OCI-LY3 (cell line): ENCODE measurements around the gene NUP93.

ENCODE experiments used
- EZH2phosphoT487 ChIP-seq: fragments of 200-600 bp; shearing (Covaris generic); IDR thresholded peaks from 2 replicates; pipeline ENCODE4 v1.6.1; 2018; ENCODE audit warnings: antibody characterized with exemption, mixed run types, low read depth
- TF ChIP-seq, protein P1 (sequence below): fragments of 200-600, 300-600 bp; sonication (generic); IDR thresholded peaks from 2 replicates; pipeline ENCODE4 v1.5.1; 2014; ENCODE audit warnings: antibody characterized with exemption, low read length, low read depth

GRCh38 chr16:56879276-56879675, 149.3 kb downstream of the NUP93 start:
- TF ChIP-seq, protein P1, sequence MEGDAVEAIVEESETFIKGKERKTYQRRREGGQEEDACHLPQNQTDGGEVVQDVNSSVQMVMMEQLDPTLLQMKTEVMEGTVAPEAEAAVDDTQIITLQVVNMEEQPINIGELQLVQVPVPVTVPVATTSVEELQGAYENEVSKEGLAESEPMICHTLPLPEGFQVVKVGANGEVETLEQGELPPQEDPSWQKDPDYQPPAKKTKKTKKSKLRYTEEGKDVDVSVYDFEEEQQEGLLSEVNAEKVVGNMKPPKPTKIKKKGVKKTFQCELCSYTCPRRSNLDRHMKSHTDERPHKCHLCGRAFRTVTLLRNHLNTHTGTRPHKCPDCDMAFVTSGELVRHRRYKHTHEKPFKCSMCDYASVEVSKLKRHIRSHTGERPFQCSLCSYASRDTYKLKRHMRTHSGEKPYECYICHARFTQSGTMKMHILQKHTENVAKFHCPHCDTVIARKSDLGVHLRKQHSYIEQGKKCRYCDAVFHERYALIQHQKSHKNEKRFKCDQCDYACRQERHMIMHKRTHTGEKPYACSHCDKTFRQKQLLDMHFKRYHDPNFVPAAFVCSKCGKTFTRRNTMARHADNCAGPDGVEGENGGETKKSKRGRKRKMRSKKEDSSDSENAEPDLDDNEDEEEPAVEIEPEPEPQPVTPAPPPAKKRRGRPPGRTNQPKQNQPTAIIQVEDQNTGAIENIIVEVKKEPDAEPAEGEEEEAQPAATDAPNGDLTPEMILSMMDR, result no peak
- TF ChIP-seq EZH2phosphoT487, result no peak
